Activated CD4-positive, alpha-beta memory T cell treated with anti-CD3 and anti-CD28 coated beads, Interleukin-2, amount 10 ng/mL, durations not matched to agents 7 days and 5 days (primary cell): ENCODE measurements around the gene ATG2A. TPM values are rescaled to one million over a fixed set of nuclear protein-coding genes. Genes with fewer than 3 reads are reported as not detected.

Experiments
- CTCF ChIA-PET: fragments of 350-600 bp; sonication (Branson Sonifier 250); formaldehyde crosslinking; loops from one replicate; lab custom pipeline; 2021; ENCODE audit warnings: antibody characterized with exemption, inconsistent platforms; lab: Charles Lee
- POLR2A ChIA-PET: fragments of 350-600 bp; sonication (Branson Sonifier 250); formaldehyde crosslinking; loops from one replicate; lab custom pipeline; 2021; ENCODE audit warnings: antibody characterized with exemption; lab: Charles Lee
- DNase-seq: peaks from one replicate; pipeline ENCODE4 v3.0.0-alpha.2; 2020
- H3K27ac Mint-ChIP-seq: one replicate; pipeline ENCODE4 v1.8.0; 2021; ENCODE audit warnings: mild to moderate bottlenecking, mixed read lengths
- H3K27me3 Mint-ChIP-seq: one replicate; pipeline ENCODE4 v1.8.0; 2021; ENCODE audit warnings: mixed read lengths
- H3K36me3 Mint-ChIP-seq: one replicate; pipeline ENCODE4 v1.8.0; 2021; ENCODE audit warnings: low read depth, mixed read lengths
- H3K4me1 Mint-ChIP-seq: one replicate; pipeline ENCODE4 v1.8.0; 2021; ENCODE audit warnings: mixed read lengths
- H3K4me3 Mint-ChIP-seq: one replicate; pipeline ENCODE4 v1.8.0; 2021; ENCODE audit warnings: mild to moderate bottlenecking, mixed read lengths
- H3K9me3 Mint-ChIP-seq: one replicate; pipeline ENCODE4 v1.8.0; 2021; ENCODE audit warnings: mixed read lengths
- total RNA-seq, 2 experiments: library from RNA; stranded (reverse); gene quantifications; one replicate each; pipeline ENCODE4 v1.2.3, GENCODE V29; 2021

ATG2A gene
- total RNA-seq, 2 experiments from 2014 or later = 37.4 to 40.7 TPM

DNA sequence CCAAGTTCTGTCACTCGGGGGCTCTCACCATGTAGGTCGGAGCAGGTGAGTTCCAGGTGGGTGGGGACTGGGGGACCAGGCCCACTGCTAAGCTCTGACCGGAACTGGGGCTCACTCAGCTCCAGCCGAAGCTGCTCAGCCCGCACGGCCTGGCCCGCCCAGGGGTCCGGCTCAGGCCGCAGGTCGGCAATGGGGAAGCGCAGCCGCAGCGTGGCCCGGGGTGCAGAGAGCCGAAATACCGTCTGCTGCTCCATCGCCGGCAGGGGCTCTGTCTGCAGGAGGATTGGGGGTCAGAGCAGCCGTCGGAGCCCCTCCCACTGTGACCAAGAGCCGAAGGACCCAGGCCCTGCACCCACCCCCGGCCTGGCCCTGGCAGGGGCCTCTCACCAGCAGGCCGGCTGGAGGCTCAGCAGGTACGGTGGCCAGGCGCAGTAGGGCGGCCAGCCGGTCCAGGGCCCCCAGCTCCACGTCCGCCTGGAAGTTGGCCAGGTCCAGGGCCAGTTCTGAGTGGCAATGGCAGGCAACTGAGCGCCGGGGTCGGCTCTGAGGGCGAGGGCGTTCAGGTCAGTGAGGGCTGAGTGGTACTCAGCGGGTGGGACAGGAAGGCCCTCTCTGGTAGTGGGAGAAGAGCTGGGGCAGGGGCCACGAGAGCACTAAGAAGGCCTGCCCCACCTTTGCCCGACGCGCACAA lies 7.2 kb downstream of the ATG2A start:
- Mint-ChIP-seq H3K9me3 (no peaks in the 10 kb centered on the region), H3K36me3 (peaks cover 27% of the 10 kb centered on the region), H3K4me3 (no peak overlapping the region), H3K4me1 (peaks cover 3% of the 10 kb centered on the region), H3K27ac (no peak overlapping the region), H3K27me3 (no peaks in the 10 kb centered on the region)
- no peak for DNase-seq
- ChIA-PET CTCF (no interaction called here), POLR2A (interaction anchor here (1.2 kb wide), 1 partner anchor 14 kb away, joined by 4 read pairs; the partner anchor contains the start of gene PPP2R5B)

DNA sequence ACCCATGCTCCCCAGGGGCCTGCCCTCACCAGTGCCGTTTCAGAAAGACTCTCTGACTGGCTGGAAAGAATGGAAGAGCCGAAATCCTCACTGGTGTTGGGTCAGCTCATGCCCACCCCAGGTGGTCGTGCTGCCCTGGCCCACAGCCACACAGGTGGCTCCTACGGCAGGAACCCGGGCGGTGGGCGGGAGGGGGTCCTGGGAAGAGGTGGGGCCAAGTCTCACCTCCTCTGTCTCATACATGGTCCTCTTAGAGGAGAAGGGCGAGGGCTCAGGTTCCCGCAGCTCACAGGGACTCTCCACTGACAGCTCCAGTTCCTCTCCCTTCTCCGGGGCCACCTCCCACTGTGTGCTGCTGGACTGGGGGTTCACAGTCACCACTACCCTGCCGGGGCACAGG lies 8.2 kb downstream of the ATG2A start:
- Mint-ChIP-seq H3K9me3 (no peaks in the 10 kb centered on the region), H3K4me1 (no peaks in the 10 kb centered on the region), H3K27me3 (no peaks in the 10 kb centered on the region), H3K36me3 (peaks cover 27% of the 10 kb centered on the region), H3K27ac (no peak overlapping the region), H3K4me3 (no peak overlapping the region)
- ChIA-PET POLR2A (no interaction called here), CTCF (no interaction called here)
- no peak for DNase-seq

DNA sequence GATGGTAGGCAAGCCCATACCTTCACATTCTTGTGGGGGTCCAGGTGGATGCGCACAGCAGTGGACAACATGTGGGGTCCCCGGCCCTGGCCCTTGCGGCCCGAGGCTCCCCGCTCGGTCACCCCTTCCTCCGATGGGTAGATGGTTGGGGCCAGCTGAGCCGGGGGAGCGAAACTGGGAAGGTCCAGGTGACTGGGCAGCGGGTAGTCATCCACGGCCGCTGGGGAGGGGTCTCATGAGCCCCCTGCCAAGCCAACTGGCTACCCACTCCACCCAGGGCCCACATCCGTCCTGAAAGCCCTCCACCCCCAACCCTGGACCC lies 10.7 kb downstream of the ATG2A start:
- Mint-ChIP-seq H3K36me3 (peaks cover 23% of the 10 kb centered on the region), H3K4me3 (no peak overlapping the region), H3K9me3 (no peaks in the 10 kb centered on the region), H3K27ac (no peak overlapping the region), H3K27me3 (no peaks in the 10 kb centered on the region), H3K4me1 (peaks cover 6% of the 10 kb centered on the region)
- ChIA-PET CTCF (no interaction called here), POLR2A (no interaction called here)
- no peak for DNase-seq

DNA sequence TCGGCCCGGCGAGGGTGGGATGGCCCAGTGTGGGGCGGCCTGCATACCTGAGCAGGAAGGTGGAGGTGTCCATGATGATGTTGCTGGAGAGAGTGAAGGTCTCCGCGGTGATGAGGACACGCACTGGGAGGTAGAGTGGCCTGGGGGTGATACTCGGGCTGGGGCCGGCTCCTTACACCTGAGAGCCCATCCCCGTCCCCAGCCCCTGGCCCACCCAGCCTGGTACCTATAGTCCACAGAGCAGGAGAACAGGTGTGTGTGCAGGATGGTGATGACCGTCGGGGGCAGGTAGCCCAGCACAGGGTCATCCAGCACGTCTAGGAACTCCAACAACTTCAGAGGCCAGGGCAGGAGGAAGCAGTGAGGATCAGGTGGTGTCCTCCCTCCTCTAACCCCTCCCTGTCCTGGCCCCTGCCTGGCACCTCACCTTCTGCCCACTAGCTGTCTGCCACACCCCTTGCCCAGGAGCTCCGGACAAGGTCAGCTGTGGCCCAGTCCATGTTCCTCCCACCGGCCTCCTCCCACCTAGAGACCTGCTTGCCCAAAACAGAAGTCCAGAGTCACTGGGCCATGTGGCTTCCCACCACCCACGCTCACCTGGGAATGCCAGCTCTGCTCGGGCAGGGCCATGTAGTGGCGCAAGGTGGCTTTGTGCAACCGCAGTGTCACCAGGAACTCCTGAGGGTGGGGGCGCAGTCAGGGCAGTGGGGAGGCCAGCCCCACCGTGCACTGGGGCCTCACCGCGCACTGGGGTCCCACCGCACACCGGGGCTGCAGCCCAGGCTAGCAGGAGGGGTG lies 11.3 kb downstream of the ATG2A start:
- CTCF ChIA-PET = no interaction called here
- POLR2A ChIA-PET = no interaction called here

DNA sequence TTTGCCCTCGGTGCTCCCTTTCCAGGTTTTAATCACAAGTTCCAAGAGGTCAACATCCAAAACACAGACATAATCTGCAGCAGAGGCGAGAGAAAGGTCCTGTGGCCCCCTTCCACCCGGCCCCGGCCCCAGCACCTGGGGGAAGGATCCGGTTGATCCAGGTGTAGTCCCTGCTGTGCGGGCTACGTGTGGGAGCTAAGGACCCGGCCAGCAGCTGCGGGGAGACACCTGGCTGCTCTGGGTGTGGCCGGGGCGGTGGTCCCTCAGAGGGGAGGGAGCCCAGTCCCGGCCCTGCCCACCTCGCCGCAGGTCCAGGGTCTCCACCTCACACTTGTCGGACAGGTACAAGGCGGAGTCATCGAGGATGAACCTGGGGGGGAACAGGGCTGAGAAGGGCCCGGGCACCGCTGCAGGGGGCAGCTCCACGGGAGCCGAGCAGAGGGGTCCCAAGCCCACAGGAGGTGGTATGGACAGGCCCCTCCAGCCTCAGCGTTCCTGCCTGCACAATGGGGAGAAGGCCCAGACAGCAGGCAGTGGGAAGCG lies 13.6 kb downstream of the ATG2A start:
- Mint-ChIP-seq H3K9me3 (no peaks in the 10 kb centered on the region), H3K27ac (no peak overlapping the region), H3K4me3 (no peak overlapping the region), H3K36me3 (peaks cover 28% of the 10 kb centered on the region), H3K27me3 (no peaks in the 10 kb centered on the region), H3K4me1 (peaks cover 13% of the 10 kb centered on the region)
- ChIA-PET POLR2A (no interaction called here), CTCF (no interaction called here)
- DNase-seq = no peak

More for the DNA sequence above, 11.3 kb downstream of the ATG2A start:
- Mint-ChIP-seq H3K9me3 (no peaks in the 10 kb centered on the region), H3K4me3 (no peak overlapping the region), H3K27me3 (no peaks in the 10 kb centered on the region), H3K27ac (no peak overlapping the region), H3K36me3 (peaks cover 18% of the 10 kb centered on the region), H3K4me1 (peaks cover 8% of the 10 kb centered on the region)
- DNase-seq = no peak

DNA sequence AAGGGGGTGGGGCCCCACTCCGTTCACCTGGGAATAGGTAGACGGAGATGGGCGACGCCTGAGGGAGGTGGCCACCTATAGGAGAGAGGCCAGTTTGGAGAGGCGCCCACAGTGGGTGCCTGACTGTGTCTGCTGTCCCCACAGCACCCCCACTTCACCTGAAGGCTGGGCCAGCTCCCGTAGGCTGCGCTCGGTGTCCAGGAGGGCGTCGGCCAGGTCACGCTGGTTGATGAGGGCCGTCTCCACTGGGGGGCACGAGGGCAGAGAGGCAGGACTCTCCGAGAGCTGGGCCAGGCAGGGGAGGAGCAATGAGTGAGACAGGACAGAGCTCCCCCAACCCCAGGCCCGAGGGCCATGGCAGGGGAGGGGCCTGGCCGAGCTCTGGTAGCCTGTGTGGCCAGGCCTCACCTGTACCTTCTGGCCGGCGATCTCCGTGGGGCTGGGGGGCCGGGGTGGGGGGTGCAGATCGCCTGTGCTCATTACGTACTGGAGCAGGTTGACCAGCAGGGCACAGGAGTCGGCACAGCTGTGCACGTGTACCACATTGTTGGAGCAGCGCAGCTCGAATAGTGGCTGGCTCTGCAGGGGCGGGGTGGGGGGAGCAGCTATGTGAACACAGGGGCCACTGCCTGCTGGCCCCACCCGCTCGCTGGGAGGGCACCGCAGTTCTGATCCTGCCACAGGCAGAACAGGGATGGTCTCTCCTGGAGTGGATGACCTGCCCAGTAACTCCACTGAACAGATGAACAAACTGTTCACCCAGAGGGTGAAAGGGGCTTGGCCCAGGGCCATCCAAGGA lies 14.7 kb downstream of the ATG2A start:
- no peaks in the 10 kb centered on the region for H3K27me3 Mint-ChIP-seq
- no peak for DNase-seq
- POLR2A ChIA-PET = interaction anchor here (1.2 kb wide), 1 partner anchor 10 kb away, joined by 3 read pairs; no protein-coding TSS in a partner anchor
- H3K27ac Mint-ChIP-seq = no peak overlapping the region
- CTCF ChIA-PET = no interaction called here
- H3K4me3 Mint-ChIP-seq = no peak overlapping the region
- H3K36me3 Mint-ChIP-seq = peaks cover 26% of the 10 kb centered on the region
- H3K4me1 Mint-ChIP-seq = peaks cover 13% of the 10 kb centered on the region
- H3K9me3 Mint-ChIP-seq = no peaks in the 10 kb centered on the region

DNA sequence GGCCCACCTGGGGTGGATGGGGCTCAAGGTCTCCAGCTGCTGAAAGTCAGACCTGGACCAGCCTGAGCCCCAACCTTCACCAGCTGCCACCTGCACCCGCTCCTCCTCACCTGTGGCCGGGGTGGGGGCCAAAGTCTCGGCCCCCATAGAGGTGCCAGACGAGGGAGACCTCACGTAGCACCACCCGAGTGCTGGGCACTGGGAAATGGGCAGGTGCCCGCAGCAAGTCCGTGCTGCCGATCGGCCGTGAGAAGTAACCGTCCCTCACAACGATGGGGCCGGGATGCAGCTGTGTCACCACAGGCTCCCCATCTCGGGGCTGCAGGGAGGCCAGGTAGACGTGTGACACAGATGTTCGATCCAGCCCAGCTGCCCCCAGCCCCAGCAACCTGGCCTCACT lies 16.2 kb downstream of the ATG2A start:
- H3K4me1 Mint-ChIP-seq = peaks cover 13% of the 10 kb centered on the region
- no peaks in the 10 kb centered on the region for H3K27me3 Mint-ChIP-seq
- CTCF ChIA-PET = interaction anchor here (1.2 to 30.2 kb wide), 2 partner anchors 13 to 45 kb away, joined by 5 to 957 read pairs; partner anchors contain the start of gene CDC42BPG
- no peaks in the 10 kb centered on the region for H3K9me3 Mint-ChIP-seq
- POLR2A ChIA-PET = interaction anchor here (0.7 to 1.3 kb wide), 4 partner anchors 16 to 234 kb away, joined by 3 to 5 read pairs (median 4); partner anchors contain the start of genes ATG2A and SYVN1
- H3K36me3 Mint-ChIP-seq = peaks cover 28% of the 10 kb centered on the region
- H3K27ac Mint-ChIP-seq = no peak overlapping the region
- H3K4me3 Mint-ChIP-seq = no peak overlapping the region
- DNase-seq = no peak

DNA sequence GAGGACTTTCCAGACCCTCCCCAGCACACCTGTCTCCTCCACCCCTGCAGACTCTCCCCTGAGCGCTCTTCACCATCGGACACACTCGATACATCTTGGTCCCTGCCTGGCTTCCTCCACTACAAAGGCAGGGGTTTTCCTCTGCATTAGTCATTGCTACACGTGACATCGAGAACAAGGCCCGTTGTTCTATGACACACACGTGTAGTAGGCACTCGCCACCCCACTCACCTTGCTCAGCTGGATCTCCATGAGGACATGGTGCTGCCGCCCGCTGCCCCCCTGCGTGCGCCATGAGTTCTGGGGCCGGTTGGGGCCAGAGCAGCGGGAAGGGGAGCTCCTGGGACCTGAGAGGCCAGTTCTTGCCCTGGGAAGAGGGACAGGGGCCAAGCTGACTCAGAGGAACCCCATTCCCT lies 16.7 kb downstream of the ATG2A start:
- ChIA-PET POLR2A (interaction anchor here (0.7 to 1.3 kb wide), 4 partner anchors 16 to 234 kb away, joined by 3 to 5 read pairs (median 4); partner anchors contain the start of genes ATG2A and SYVN1), CTCF (interaction anchor here (1.2 to 30.2 kb wide), 2 partner anchors 13 to 45 kb away, joined by 5 to 957 read pairs; partner anchors contain the start of gene CDC42BPG)
- no peaks in the 10 kb centered on the region for H3K27me3 Mint-ChIP-seq
- no peaks in the 10 kb centered on the region for H3K9me3 Mint-ChIP-seq
- no peak overlapping the region for H3K4me3 Mint-ChIP-seq
- peaks cover 26% of the 10 kb centered on the region for H3K36me3 Mint-ChIP-seq
- H3K27ac Mint-ChIP-seq = peak overlapping the region; percentile 1
- peaks cover 13% of the 10 kb centered on the region for H3K4me1 Mint-ChIP-seq
- peak; percentile 72 for DNase-seq

DNA sequence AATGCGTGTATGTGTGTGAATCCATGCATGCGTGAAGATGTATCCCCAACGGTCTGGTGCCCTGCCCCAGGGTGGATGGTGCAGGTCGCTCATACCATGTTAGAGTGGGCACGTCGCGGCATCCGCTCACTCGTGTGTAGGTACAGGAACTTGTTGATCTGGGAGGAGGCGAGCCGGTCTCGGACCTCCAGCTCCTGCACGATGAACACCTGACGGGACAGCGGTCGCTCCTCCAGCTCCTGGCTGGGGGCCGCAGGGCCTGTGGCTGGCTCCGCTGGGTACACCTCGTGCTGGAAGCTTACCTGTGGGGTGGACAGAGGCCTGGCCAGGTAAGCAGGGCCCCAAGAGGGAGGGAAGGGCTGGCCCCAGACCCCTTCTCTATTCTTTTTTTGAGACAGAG lies 18.5 kb downstream of the ATG2A start:
- Mint-ChIP-seq H3K4me1 (peaks cover 15% of the 10 kb centered on the region), H3K4me3 (no peak overlapping the region), H3K27me3 (no peaks in the 10 kb centered on the region), H3K36me3 (peaks cover 28% of the 10 kb centered on the region), H3K9me3 (no peaks in the 10 kb centered on the region), H3K27ac (no peak overlapping the region)
- POLR2A ChIA-PET = interaction anchor here (1.5 kb wide), 1 partner anchor 10 kb away, joined by 3 read pairs; no protein-coding TSS in a partner anchor
- CTCF ChIA-PET = interaction anchor here (1.4 to 30.2 kb wide), 3 partner anchors 11 to 116 kb away, joined by 4 to 957 read pairs (median 8); partner anchors contain the start of genes ARL2 and CDC42BPG
- no peak for DNase-seq

DNA sequence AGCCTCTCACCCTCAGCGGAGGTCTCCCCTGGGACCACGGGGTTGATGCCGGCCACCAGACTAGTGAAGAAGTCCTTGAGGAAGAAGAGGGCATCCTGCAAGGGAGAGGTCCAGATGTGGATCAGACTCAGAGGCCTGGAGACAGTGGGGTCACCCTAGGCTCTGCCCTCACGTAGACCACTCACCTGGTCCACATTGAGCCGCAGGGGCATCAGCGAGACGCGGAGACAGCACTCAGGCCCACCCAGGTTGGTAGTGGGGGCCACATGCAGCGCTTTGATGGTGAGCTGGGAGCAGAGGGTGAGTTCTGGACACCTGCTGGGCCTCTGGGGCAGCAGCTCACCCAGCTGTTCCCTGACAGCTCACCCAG lies 18.9 kb downstream of the ATG2A start:
- Mint-ChIP-seq H3K27ac (no peak overlapping the region), H3K27me3 (no peaks in the 10 kb centered on the region), H3K9me3 (no peaks in the 10 kb centered on the region), H3K4me1 (peaks cover 15% of the 10 kb centered on the region), H3K4me3 (no peak overlapping the region), H3K36me3 (peaks cover 28% of the 10 kb centered on the region)
- POLR2A ChIA-PET = interaction anchor here (1.5 kb wide), 1 partner anchor 10 kb away, joined by 3 read pairs; no protein-coding TSS in a partner anchor
- CTCF ChIA-PET = interaction anchor here (1.4 to 30.2 kb wide), 3 partner anchors 11 to 116 kb away, joined by 4 to 957 read pairs (median 8); partner anchors contain the start of genes ARL2 and CDC42BPG
- DNase-seq = no peak

DNA sequence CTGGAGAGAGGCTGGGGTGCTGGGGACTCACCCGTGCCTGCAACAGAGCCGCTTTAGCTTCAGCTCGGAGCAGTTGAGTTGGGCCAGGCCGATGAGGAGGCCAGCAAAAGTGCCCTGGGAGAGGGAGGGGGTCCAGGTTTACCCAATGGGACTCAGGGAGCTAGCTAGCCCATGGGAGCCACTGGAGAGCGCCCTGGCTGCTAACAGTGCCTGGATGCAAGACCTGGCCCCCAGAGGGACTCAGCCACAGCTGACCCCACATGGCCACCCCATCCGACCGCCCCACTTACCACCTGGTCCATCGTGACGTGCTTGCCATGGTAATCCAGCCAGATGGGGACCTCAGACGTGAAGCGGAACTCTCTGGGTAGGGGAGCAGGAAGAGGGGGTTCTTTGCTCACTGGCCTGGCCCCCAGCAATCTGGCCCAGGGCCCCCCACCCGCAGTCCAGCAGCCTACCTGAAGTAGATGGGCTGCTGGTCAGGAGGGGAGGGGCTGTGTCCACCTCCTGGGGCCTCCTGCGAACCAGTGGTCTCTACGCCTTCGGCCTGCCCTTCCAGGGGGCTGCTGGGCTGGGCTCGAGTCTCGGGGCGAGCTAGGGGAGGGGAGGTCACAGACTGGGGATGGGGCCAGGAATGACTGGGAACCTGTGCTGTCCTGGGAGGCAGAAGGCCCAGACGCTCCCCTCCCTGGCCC lies 19.5 kb downstream of the ATG2A start:
- CTCF ChIA-PET = interaction anchor here (1.4 to 30.2 kb wide), 3 partner anchors 10 to 117 kb away, joined by 4 to 957 read pairs (median 8); partner anchors contain the start of genes ARL2 and CDC42BPG
- H3K4me3 Mint-ChIP-seq = no peak overlapping the region

More for the DNA sequence above, 19.5 kb downstream of the ATG2A start:
- H3K27ac Mint-ChIP-seq = no peak overlapping the region
- no peaks in the 10 kb centered on the region for H3K27me3 Mint-ChIP-seq
- H3K9me3 Mint-ChIP-seq = no peaks in the 10 kb centered on the region
- H3K4me1 Mint-ChIP-seq = peaks cover 15% of the 10 kb centered on the region
- POLR2A ChIA-PET = interaction anchor here (1.5 kb wide), 1 partner anchor 9 kb away, joined by 3 read pairs; no protein-coding TSS in a partner anchor
- peaks cover 28% of the 10 kb centered on the region for H3K36me3 Mint-ChIP-seq
- no peak for DNase-seq
